Stimulated activated CD4-positive, alpha-beta T cell treated with anti-CD3 and anti-CD28 coated beads, Interleukin-12 subunit alpha, Interleukin-12 subunit beta, amount 100 ng/mL, for 4 hours (primary cell): ENCODE data around the gene SPIN1.
"Not testable (repeated sequence)": the region's sequence is repeated elsewhere in the genome, so short reads cannot be mapped to it uniquely, and the experiment has no call there.

Source experiments
- DNase-seq: peaks from one replicate; pipeline ENCODE4 v3.0.0-alpha.2; 2020

SPIN1 gene

DNA sequence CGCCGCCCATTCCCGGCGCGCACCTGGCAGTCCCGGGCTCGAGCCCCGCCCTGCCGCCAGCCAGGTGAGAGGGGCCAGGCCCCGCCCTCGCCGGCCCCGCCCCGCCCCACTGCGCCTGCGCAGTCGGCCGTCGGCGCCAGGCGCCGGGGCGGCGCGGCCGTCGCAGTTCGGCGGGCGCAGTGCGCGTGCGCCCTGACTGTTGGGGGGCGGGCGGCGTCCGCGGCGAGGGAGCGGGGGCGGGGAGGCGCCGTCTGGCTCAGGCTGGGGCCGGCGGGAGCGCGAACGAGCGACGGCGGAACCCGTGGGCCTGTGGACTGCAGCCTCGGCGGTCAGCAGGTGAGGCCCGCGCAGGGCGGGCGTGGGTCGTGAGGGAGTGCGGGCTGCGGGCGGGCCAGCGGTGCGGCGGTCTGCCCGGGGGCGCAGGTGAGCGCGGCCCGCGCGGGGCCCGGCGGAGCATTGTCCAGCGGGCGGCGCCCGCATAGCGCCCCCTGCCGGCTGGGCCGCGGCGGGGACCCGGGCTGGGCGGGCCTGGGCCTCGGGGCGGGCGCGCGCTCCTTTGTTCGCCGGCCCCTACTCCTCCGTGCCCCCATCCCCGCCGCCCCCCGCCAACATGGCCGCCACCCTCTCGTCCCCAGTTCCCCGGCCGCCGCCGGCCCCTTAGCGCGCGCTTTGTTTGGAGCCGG lies at the start of gene SPIN1:
Gene SPIN1, plus strand, starts transcription at position 242 of the 683 bp plus-strand sequence. CDS start 38,096 bp downstream, outside the sequence.
- DNase-seq: peak; percentile 87

DNA sequence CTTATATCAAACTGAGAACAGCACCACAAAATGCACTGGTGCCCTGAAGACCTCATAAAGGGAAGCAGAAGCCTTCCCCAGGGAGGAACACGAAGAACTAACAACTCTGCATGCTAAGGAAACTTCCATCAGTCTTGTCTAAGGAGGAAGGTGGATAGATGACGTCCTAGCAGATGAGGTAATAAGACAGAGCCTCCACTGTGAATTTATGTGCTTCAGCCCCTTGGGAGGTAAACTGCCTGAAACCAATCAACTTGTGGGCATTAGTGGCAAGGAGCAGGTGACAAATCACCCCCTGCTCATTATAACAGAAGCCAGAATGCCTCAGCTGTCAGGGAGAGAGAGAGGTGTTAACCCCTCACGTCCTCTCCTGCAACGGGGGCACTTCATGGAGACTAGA lies 48.9 kb upstream of the SPIN1 start:
- no peak for DNase-seq

DNA sequence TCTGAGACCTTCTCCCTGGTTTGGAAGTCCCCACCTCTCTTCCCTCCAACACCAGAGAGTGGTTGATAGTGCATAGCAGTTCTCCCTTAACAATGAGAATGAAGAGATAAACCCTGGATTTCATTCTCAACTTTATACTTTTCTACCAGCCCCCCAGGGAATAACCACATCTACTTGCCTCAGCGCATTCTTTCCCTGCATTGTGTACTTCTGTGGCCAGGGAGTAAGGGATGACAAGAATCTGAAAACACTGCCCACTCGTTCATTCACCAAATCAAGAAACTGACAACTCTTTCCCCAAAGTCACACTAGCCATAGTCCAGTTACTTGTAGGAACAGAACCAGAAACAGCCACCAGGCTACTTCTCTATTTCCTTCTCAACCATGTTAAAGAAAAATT lies 46.0 kb upstream of the SPIN1 start:
- no peak for DNase-seq

DNA sequence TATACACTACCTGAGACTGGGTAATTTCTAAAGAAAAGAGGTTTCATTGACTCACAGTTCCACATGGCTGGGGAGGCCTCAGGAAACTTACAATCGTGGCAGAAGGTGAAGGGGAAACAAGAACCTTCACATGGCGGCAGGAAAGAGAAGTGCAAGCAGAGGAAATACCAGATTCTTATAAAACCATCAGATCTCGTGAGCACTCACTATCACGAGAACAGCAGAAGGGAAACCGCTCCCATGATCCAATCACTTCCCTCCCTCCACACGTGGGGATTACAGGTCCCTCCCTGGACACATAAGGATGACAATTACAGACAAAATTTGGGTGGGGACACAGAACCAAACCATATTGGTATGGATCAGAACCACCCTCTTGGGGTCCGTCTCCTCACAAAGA lies 44.2 kb upstream of the SPIN1 start:
- DNase-seq: no peak

DNA sequence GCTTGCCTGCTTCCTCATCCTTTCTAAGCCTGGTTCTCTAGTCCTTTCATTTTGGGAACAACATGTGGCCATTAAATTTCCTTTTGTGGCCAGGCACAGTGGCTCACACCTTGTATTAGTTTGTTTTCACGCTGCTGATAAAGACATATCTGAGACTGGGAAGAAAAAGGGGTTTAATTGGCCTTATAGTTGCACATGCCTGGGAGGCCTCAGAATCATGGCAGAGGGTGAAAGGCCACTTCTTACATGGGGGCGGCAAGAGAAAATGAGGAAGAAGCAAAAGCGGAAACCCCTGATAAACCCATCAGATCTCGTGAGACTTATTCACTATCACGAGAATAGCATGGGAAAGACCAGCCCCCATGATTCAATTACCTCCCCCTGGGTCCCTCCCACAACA lies 37.9 kb upstream of the SPIN1 start:
- not testable (repeated sequence) for DNase-seq

DNA sequence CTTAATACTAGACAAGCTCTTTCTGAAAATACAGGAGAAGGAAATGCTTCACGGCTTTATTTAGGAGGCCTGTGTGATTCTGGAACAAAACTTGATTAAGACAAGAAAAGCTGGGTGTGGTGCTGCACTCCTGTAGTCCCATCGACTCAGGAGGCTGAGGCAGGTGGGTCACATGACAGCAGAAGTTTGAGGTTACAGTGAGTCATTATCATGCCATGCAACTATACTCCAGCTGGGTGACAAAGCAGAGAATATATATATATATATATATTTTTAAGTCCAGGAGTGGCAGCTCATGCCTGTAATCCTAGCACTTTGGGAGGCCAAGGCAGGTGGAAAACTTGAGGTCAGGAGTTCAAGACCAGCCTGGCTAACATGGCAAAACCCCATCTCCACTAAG lies 33.1 kb upstream of the SPIN1 start:
- DNase-seq: no peak

DNA sequence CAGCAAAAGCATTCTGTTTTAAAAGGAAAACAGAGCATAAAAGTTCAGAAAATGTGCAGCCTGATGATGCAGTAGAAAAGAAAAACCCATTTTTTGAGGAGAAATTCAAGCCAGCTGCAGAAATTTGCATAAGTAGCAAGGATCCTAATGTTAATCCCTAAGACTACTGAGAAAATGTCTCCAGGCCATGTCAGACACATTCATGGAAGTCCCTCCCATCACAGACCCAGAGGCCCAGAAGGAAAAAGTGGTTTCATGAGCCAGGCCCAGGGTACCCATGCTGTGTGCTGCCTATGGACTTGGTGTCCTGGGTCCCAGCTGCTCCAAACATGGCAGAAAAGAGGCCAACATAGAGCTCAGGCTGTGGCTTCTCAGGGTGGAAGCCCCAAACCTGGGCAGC lies 31.0 kb upstream of the SPIN1 start:
- not testable (repeated sequence) for DNase-seq

DNA sequence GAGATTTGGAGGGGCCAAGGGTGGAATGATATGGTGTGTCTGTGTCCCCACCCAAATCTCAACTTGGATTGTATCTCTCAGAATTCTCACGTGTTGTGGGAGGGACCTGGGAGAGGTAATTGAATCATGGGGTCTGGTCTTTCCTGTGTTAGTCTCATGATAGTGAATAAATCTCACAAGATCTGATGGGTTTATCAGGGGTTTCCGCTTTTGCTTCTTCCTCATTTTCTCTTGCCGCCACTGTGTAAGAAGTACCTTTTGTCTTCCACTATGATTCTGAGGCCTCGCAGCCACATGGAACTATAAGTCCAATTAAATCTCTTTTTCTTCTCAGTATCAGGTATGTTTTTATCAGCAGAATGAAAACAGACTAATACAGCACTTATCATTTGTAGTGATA lies 29.5 kb upstream of the SPIN1 start:
- no peak for DNase-seq

DNA sequence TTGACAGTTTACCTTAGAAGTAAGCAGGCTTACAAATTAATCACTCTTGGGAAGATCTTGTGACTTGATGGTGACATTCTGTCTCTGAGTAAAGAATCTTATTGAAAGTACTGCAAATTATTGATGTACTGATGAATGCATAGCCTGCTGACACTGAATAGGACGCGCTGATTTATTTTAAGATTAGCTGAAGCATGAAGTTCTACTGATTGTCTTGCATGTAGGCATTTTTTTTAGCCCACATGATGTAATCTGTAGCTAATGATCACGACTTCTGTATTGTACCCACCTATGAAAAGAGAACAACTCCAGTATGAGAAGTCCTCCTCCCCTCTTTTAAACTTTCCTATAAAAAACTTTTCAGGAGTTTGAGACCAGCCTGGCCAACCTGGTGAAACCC lies 28.3 kb upstream of the SPIN1 start:
- DNase-seq: no peak

DNA sequence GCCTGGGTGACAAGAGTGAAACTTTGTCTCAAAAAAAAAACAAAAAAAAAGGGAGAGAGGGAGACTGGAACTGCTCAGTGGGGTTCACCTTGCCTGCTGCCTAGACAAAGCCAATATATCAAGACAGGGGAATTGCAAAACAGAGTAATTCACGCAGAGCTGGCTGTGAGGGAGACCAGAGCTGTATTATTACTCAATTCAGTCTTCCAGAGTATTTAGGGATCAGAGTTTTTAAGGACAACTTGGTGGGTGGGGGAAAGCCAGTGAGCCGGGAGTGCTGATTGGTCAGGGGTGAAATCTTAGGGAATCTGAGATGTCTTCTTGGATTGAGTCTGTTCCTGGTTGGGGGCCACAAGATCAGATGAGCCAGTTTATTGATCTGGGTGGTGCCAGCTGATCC lies 25.6 kb upstream of the SPIN1 start:
- no peak for DNase-seq

DNA sequence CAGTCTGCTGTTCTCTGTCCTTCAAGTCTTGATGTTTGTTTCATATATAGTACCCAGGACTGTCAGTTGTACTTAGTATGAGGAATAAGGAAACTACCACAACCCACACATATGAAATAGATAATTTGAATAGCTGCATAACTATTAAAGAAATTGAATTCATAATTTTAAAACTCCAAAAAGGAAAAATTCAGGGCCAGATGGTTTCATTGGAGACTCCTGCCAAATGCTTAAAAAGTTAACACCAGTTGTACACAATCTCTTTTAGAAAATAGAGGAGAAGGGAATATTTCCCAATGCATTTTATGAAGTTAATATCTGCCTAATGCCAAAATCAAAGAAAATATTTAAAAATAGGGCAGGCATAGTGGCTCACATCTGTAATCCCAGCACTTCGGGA lies 24.6 kb upstream of the SPIN1 start:
- no peak for DNase-seq

DNA sequence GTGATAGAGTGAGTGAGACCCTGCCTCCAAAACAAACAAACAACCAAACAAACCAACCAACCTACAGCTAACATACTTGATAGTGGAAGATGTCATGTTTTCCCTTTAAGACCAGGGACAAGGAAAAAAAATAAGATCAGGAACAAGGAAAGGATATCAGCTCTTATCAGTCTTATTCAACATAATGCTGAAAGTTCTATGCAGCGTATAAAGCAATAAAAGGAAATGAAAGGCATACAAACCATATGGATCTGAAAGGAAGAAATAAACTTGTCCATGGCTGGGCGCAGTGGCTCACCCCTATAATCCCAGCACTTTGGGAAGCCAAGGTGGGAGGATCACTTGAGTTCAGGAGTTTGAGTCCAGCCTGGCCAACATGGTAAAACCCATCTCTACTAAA lies 23.5 kb upstream of the SPIN1 start:
- no peak for DNase-seq

DNA sequence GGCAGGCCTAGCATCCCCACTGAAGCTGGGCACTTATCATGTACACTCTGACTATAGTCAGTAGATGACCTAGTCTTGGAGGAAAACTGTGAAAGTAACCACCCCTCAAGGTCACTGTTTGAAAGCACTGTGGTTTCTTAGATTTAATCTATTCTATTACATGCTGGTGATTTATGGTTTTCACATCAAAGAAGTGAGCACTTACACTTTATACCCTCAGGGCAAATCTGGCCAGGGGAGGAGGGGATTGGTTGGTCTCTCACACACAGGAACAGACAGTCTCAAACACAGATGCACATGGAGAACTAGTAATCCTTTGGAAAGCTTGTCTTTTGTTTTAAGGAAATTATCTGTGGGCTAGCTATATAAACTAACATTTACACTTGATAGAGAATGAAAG lies 17.9 kb upstream of the SPIN1 start:
- DNase-seq: no peak

DNA sequence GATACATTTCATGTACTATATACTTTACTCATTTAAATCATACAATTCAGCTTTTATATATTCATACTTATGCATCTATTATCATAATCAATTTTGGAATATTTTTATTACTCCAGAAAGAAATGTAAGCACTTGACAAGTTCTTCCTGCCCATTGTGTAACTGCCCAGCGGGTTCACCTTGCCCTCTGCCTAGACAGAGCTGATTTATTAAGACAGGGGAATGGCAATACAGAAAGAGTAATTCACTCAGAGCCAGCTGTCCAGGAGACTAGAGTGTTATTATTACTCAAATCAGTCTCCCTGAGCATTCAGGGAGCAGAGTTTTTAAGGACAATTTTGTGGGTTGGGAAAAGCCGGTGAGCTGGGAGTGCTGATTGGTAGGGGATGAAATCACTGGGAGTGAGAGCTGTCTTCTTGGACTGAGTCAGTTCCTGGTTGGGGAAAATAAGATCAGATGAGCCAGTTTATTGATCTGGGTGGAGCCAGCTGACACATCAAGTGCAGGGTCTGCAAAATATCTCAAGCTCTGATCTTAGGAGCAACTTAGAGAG lies 16.1 kb upstream of the SPIN1 start:
- no peak for DNase-seq

DNA sequence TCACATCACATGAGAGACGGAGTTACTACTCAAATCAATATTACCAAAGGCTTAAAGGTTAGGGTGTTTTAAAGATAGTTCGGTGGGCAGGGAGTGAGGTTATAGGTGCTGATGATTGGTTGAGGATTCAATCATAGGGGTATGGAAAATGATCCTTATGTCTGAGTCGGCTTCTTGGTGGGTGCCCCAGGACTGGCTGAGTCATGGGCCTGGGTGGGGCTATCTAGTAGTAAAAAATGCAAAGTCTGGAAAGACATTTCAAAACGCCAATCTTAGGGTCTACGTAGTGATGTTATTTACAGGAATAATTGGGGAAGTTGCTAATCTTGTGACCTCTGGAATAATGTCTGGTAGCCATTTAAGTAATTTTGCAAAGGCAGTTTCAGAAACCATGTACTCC lies 15.2 kb upstream of the SPIN1 start:
- no peak for DNase-seq

DNA sequence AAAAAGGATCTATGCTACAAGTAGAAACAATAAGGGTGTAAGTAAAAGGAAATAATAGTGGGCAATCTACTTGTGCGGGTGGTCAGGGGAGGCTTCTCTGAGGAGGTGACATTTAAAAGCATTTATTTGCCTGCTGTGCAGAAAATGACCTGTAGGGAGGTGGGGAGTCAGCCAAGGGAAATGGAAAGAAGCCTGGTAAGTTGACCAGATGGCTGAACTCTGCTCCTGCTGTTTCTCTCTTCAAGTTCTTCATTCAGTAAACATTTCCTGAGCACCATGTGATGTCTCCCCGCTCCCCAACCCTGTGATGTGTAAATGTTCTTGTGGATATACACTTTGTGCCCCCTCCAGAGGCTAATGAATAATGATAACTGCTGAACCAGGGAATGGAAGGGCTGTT lies 9.9 kb upstream of the SPIN1 start:
- no peak for DNase-seq

DNA sequence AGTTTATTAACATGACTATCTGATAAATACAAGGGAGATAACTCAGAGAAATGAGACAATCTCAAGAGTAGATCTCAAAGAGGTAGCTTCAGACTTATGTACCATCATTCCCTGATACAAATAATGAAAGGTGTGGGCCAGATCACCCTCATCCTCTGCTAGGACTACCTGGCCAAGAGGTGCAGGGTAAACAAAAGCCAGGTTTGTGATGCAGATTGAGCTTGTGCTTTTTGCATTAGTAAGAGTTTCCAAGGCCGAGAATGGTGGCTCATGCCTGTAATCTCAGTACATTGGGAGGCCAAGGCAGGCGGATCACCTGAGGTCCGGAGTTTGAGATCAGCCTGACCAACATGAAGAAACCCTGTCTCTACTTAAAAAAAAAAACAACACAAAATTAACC lies 8.9 kb upstream of the SPIN1 start:
- DNase-seq: no peak

DNA sequence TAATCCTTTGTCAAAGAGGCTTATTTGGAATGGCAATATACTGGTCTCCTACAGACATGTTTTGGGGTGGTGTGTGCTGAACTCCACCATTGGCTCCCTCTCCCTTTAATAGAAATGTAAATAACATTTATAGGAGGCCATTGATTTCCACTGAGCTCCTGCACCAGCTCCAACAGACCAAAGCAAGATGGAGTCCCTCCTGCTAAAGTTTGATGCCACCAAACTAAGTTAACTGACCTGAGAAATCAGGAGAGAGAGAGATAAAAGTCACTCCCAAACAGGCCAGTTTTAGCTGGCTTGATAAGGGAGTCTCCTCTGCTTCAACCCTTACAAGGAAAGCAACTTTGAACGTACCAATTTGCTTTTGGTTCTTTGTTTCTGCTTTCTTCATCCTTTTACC lies 8.1 kb upstream of the SPIN1 start:
- DNase-seq: no peak

DNA sequence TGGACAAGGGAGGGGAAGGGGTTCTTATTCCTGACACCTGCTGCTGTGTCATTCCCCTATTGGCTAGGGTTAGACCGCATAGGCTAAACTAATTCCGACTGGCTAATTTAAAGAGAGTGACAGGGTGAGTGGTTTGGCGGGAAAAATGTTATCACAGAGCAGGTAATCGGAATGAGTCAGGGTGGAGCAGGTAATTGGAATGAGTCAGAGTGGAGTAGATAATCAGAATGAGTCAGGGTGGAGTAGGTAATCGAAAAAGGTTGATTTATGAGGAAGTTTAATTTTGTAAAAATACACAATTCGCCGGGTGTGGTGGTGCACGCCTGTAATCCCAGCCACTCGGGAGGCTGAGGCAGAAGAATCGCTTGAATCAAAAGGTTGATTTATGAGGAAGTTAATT lies 6.9 kb upstream of the SPIN1 start:
- DNase-seq: not testable (repeated sequence)

DNA sequence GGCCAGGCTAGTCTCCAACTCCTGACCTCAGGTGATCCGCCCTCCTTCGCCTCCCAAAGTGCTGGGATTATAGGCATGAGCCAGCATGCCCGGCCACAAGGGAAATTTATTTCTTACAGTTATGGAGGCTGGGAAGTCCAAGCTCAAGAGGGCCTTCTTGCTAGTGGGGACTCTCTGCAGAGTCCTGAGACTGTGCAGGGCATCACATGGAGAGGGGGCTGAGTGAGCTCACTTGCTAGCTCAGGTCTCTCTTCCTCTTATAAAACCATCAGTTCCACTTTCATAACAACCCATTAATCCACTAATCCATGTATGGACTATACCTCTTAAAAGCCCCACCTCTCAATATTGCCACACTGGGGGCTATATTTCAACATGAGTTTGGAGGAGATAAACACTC lies 5.1 kb upstream of the SPIN1 start:
- no peak for DNase-seq

DNA sequence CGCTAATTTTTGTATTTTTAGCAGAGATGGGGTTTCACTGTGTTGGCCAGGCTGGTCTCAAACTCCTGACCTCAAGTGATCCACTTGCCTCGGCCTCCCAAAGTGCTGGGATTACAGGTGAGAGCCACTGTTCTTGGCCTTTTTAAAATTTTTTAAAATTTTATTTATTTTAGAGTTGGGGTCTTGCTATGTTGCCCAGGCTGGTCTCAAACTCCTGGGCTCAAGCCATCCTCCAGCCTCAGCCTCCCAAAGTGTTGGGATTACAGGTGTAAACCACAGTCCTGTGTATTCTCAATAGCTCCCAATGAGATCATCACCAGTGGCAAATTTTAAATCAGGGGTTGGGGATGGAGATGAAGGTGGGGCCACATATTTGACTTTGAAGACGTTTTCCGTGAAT lies 2.1 kb upstream of the SPIN1 start:
- not testable (repeated sequence) for DNase-seq

DNA sequence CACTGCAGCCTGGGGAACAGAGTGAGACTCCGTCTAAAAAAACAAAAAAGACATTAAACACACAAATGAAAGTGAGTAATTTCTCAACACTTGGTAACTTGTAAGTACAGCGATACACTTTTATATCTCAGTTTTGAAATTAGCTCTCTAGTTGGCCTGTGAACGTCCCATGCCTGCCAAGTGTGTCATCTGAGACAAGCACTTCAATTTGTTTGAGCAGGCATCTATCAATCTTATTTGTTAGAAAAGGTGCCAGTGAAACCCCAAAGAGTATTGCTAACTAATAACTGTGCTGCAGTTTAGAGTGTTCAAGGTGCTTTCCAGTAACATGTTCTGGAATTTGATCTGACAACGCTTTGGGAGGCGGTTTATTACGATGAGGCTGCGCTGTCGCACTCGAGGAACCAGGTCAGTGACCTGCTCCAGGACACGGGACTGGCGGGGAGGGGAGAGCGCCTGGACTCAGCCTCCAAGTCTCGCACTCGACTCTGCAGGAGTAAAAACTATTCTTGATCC lies 1.1 kb upstream of the SPIN1 start:
- peak; percentile 3 for DNase-seq

DNA sequence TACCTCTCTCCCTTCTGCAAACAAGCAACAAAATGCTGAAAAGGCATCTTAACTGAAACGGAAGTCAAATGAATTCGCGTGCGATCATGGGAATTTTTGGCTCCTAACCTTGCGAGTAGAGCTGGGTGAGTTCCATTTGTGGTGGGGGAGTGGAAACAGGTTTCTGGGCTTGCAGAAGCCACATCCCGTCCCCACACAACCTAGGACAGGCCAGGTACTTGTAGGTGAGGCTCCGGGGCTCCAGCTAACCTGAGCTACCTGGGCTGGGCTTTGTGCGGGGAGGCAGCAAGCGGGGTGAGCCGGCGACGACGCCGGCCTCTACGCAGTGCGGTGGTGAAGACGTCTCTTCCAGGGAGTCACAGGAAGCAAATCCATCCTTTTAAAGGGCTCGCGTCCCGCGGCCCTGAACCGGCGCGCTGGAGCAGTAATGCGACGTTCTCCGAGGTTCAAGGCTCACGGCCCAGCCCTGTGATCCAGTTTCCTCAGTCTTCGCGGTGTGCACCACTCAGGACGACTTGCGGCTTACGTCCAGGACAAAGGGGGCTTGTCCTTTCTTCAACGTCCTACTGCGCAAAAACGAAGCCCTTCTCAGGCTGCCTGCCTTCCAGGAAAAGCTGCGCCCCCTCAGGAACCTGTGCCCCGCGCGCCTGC lies 567 bp upstream of the SPIN1 start:
- peak; percentile 6 for DNase-seq

DNA sequence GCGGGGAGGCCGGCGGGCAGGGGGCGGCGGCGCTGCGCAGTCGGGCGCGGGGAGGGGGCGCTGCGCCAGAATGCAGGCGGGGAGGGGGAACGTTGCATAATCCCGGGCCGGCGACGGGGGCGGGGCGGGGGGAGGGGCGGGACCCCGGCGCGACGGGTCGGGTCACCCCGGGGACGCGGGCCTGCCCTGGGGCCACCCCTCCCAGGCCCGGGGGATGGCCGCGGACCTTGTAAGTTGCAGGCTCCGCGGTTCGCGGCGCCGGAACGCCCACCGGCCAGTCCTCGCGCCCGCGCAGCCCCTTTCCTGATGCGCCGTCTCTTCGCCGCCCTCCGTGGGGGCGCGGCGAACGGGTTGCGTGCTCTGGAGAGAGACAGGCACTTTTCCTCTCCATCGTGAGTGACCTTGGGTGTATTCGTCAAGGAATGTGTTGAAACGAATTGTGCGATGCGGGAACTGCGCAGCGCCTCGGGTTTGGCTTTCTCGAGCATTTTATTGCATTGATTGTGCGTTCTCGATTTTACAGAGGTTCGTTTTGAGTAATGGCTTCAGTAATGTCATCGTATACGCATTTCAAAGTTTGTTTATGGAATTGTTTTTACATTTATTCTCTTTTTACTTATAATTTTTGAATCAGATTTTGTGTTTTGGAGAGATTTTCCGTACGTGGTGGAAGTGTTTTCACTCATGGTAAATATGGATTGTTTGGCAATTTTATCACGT lies 802 bp downstream of the SPIN1 start:
- peak; percentile 42 for DNase-seq
